ENCODE measurements around the gene PPP3CB.
"Not testable (repeated sequence)": the region's sequence is repeated elsewhere in the genome, so short reads cannot be mapped to it uniquely, and the experiment has no call there.

The PPP3CB gene

GRCh38 chr10:73413528-73414229, 82.1 kb downstream of the PPP3CB start, which contains the start of gene ANXA7:
Gene ANXA7, minus strand, starts transcription at chr10:73414058. Its CDS starts 13,202 bp downstream, at chr10:73400856.
- peak; percentile 92 for DNase-seq

GRCh38 chr10:73413108-73413527, 82.7 kb downstream of the PPP3CB start:
- DNase-seq: peak; percentile 59

- DNase-seq: no peak
Measured at GRCh38 chr10:73410897-73411296, 84.9 kb downstream of the PPP3CB start.

- DNase-seq: no peak
Measured at GRCh38 chr10:73408978-73409521, 86.8 kb downstream of the PPP3CB start.

- no peak for DNase-seq
Measured at GRCh38 chr10:73408061-73408460, 87.8 kb downstream of the PPP3CB start.

GRCh38 chr10:73407495-73407894, 88.3 kb downstream of the PPP3CB start:
- DNase-seq: no peak

GRCh38 chr10:73406846-73407245, 89.0 kb downstream of the PPP3CB start:
- no peak for DNase-seq

- no peak for DNase-seq
Measured at GRCh38 chr10:73405556-73405955, 90.3 kb downstream of the PPP3CB start.

- no peak for DNase-seq
Measured at GRCh38 chr10:73404690-73405089, 91.1 kb downstream of the PPP3CB start.

- DNase-seq: no peak
Measured at GRCh38 chr10:73401636-73402035, 94.2 kb downstream of the PPP3CB start.

GRCh38 chr10:73399063-73399462, 96.8 kb downstream of the PPP3CB start:
- DNase-seq: no peak

- no peak for DNase-seq
Measured at GRCh38 chr10:73398024-73398423, 97.8 kb downstream of the PPP3CB start.

- not testable (repeated sequence) for DNase-seq
Measured at GRCh38 chr10:73394325-73394724, 101.5 kb downstream of the PPP3CB start.

- no peak for DNase-seq
Measured at GRCh38 chr10:73388228-73388627, 107.6 kb downstream of the PPP3CB start.

- DNase-seq: no peak
Measured at GRCh38 chr10:73386583-73386982, 109.2 kb downstream of the PPP3CB start.
